Effector memory CD4-positive, alpha-beta T cell (primary cell): ENCODE measurements around the gene CNPY4.

Source experiments
- DNase-seq, 3 donors: peaks; one replicate each; pipeline ENCODE4 v3.0.0-alpha.2; 2020
- H3K27ac ChIP-seq: 2 replicates; pipeline ENCODE4 v1.7.0; 2013; ENCODE audit warnings: mild to moderate bottlenecking, low read length, moderate library complexity; ENCODE audit not compliant: insufficient read depth, poor library complexity, severe bottlenecking
- H3K27me3 ChIP-seq: replicated peaks from 2 replicates; pipeline ENCODE4 v1.7.0; 2013; ENCODE audit warnings: mild to moderate bottlenecking, low read length; ENCODE audit not compliant: insufficient read depth, control insufficient read depth, poor library complexity, severe bottlenecking
- H3K36me3 ChIP-seq: 2 replicates; pipeline ENCODE4 v1.7.0; 2013; ENCODE audit warnings: mild to moderate bottlenecking, low read length, moderate library complexity; ENCODE audit not compliant: control insufficient read depth, insufficient read depth
- H3K4me1 ChIP-seq: 2 replicates; pipeline ENCODE4 v1.7.0; 2013; ENCODE audit warnings: low read length, mild to moderate bottlenecking; ENCODE audit not compliant: control insufficient read depth, insufficient read depth, poor library complexity, severe bottlenecking
- H3K4me3 ChIP-seq: 2 replicates; pipeline ENCODE4 v1.7.0; 2013; ENCODE audit warnings: low read length, low read depth, mild to moderate bottlenecking; ENCODE audit not compliant: insufficient read depth, poor library complexity, severe bottlenecking
- H3K9me3 ChIP-seq: 2 replicates; pipeline ENCODE4 v1.7.0; 2013; ENCODE audit warnings: mild to moderate bottlenecking, low read length, moderate library complexity; ENCODE audit not compliant: control insufficient read depth

CNPY4 gene

GRCh38 chr7:100115026-100115425 lies 4.4 kb upstream of the CNPY4 start:
- peaks cover 38% of the 10 kb centered on the region for H3K36me3 ChIP-seq
- no peak for DNase-seq

GRCh38 chr7:100118388-100119071 lies 904 bp upstream of the CNPY4 start:
- H3K27ac ChIP-seq = peak overlapping the region; percentile 96
- H3K36me3 ChIP-seq = peaks cover 20% of the 10 kb centered on the region
- peak overlapping the region; percentile 90 for H3K4me3 ChIP-seq

More at GRCh38 chr7:100115026-100115425, 4.4 kb upstream of the CNPY4 start:
- Histone ChIP-seq H3K27ac (no peak overlapping the region), H3K4me1 (peaks cover 7% of the 10 kb centered on the region), H3K27me3 (no peaks in the 10 kb centered on the region), H3K9me3 (no peaks in the 10 kb centered on the region), H3K4me3 (no peak overlapping the region)

DNA sequence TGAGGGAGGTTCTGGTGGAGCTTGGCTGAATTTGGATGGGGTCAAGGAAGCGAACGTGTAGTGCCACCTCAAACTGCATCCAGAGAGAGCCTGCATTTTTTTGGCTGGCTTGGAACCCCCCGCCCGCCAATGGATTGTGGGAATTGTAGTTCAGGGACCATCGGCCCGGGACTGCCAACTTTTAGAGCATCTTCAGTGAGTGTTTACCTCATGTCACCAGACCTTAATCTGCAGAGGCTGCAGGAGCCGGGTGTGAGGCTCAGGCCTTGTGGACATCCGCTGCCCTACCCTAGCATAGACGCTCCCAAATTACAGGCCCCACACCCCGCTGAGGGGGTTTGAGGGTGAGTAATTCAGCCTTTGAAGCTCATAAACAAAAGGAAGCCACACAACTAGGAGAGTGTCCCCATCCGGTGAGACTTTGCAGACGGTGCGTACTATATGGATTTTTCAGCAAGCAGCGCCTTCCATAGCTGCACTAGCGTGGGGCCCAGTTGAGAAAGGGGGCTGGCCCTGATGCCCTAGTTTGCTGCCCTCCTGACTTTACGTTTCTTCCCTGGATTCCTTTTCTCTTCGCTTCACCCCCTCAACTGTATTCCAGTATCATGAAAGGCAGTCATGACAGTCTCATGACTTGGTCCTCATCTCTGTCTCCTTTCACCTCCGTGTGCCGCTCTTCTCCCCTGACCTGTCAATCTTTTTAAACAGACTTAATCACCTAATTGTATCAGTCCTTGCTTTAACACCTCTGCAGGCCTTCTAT lies 717 bp downstream of the CNPY4 start:
- Histone ChIP-seq H3K4me1 (peaks cover 13% of the 10 kb centered on the region), H3K27me3 (no peaks in the 10 kb centered on the region), H3K9me3 (no peaks in the 10 kb centered on the region), H3K36me3 (peaks cover 17% of the 10 kb centered on the region), H3K27ac (peak overlapping the region; percentile 96), H3K4me3 (peak overlapping the region; percentile 90)
- peak; percentile 42 to 69 (median 63) for DNase-seq

More at GRCh38 chr7:100118388-100119071, 904 bp upstream of the CNPY4 start:
- Histone ChIP-seq H3K27me3 (no peaks in the 10 kb centered on the region), H3K9me3 (no peaks in the 10 kb centered on the region), H3K4me1 (peaks cover 13% of the 10 kb centered on the region)
- DNase-seq = no peak

- no peaks in the 10 kb centered on the region for H3K27me3 ChIP-seq
- peak overlapping the region; percentile 90 for H3K4me3 ChIP-seq
- H3K9me3 ChIP-seq = no peaks in the 10 kb centered on the region
- peaks cover 15% of the 10 kb centered on the region for H3K4me1 ChIP-seq
- no peak for DNase-seq
- H3K36me3 ChIP-seq = peaks cover 17% of the 10 kb centered on the region
- peak overlapping the region; percentile 96 for H3K27ac ChIP-seq
These were observed 1.3 kb downstream of the CNPY4 start for GRCh38 chr7:100120733-100121036.

DNA sequence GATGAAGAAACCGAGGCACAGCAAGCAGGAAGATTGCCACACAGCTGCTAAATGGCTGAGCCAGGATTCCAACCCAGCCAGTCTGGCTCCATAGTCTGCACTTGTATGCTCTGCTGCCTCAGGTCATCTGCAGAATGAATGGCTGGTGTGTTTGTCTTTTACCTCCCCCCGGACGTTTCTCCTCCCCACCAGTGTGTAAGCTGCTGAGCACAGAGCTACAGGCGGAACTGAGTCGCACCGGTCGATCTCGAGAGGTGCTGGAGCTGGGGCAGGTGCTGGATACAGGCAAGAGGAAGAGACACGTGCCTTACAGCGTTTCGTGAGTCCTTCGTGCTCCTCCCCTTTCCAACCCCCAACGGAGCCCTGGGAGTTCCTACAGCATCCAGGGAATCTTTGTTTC lies 2.6 kb downstream of the CNPY4 start:
- peaks cover 17% of the 10 kb centered on the region for H3K36me3 ChIP-seq
- H3K4me1 ChIP-seq = peaks cover 16% of the 10 kb centered on the region
- no peaks in the 10 kb centered on the region for H3K27me3 ChIP-seq
- H3K4me3 ChIP-seq = no peak overlapping the region
- no peak for DNase-seq
- H3K27ac ChIP-seq = no peak overlapping the region
- H3K9me3 ChIP-seq = no peaks in the 10 kb centered on the region

- no peaks in the 10 kb centered on the region for H3K27me3 ChIP-seq
- peaks cover 18% of the 10 kb centered on the region for H3K4me1 ChIP-seq
- no peaks in the 10 kb centered on the region for H3K9me3 ChIP-seq
- no peak overlapping the region for H3K27ac ChIP-seq
- no peak for DNase-seq
- H3K36me3 ChIP-seq = peaks cover 17% of the 10 kb centered on the region
- H3K4me3 ChIP-seq = no peak overlapping the region
These were observed 3.1 kb downstream of the CNPY4 start for GRCh38 chr7:100122568-100122967.

GRCh38 chr7:100124301-100125230 lies 5.1 kb downstream of the CNPY4 start:
- Histone ChIP-seq H3K27me3 (no peaks in the 10 kb centered on the region), H3K9me3 (no peaks in the 10 kb centered on the region), H3K4me3 (no peak overlapping the region), H3K4me1 (peaks cover 18% of the 10 kb centered on the region), H3K27ac (no peak overlapping the region), H3K36me3 (peaks cover 17% of the 10 kb centered on the region)
- no peak for DNase-seq

GRCh38 chr7:100126239-100126930 lies 7.0 kb downstream of the CNPY4 start:
- H3K27ac ChIP-seq = peak overlapping the region; percentile 92
- H3K4me1 ChIP-seq = peaks cover 16% of the 10 kb centered on the region
- H3K36me3 ChIP-seq = peaks cover 17% of the 10 kb centered on the region
- H3K4me3 ChIP-seq = peak overlapping the region; percentile 69
- no peak for DNase-seq
- no peaks in the 10 kb centered on the region for H3K27me3 ChIP-seq
- no peaks in the 10 kb centered on the region for H3K9me3 ChIP-seq
